ENCODE results near the gene OR10V1. TPM values are rescaled to one million over a fixed set of nuclear protein-coding genes. Genes with fewer than 3 reads are reported as not detected.

The OR10V1 gene
- total and polyA plus RNA-seq, 9 of the 15 experiments (the other 6 are each of a cell fraction or from before 2014, with no cell fraction given) = not detected

- TF ChIP-seq NFIC (IDR thresholded peaks at IDR 0.05) (no peak), IRF2 (CRISPR knock-in tag; IDR thresholded peaks at IDR 0.05) (no peak), ZNF584 (CRISPR knock-in tag; IDR thresholded peaks at IDR 0.05; ENCODE audit: low read depth) (peak; percentile 60; the same call in 1 of the 2 replicates), TAF1 (IDR thresholded peaks at IDR 0.05; ENCODE audit: control insufficient read depth, extremely low read depth, insufficient read depth, low read length, severe bottlenecking) (peak; percentile 20), XRCC3 (IDR thresholded peaks at IDR 0.05) (no peak), UBTF (IDR thresholded peaks at IDR 0.05; ENCODE audit: borderline replicate concordance in 1 of 2, low read depth in 2 of 2, low read length in 2 of 2) (0 out of 4 replicates have a peak, but pooled peaks of 1 of the 2 experiments have one; percentile 21), ZNF77 (CRISPR knock-in tag; IDR thresholded peaks at IDR 0.05) (no peak), NR2F6 (CRISPR knock-in tag; IDR thresholded peaks at IDR 0.05) (no peak), ARID1B (IDR thresholded peaks at IDR 0.05) (no peak; the same call in 1 of the 2 replicates), ZFP91 (CRISPR knock-in tag; IDR thresholded peaks at IDR 0.05) (peak; percentile 97), GATAD2B (IDR thresholded peaks at IDR 0.05; ENCODE audit: borderline replicate concordance) (peak; percentile 94), BRD9 (IDR thresholded peaks at IDR 0.05; ENCODE audit: low read depth, partially characterized antibody) (no peak), ZSCAN32 (CRISPR knock-in tag; IDR thresholded peaks at IDR 0.05) (no peak)
- TF ChIP-seq, protein P1, sequence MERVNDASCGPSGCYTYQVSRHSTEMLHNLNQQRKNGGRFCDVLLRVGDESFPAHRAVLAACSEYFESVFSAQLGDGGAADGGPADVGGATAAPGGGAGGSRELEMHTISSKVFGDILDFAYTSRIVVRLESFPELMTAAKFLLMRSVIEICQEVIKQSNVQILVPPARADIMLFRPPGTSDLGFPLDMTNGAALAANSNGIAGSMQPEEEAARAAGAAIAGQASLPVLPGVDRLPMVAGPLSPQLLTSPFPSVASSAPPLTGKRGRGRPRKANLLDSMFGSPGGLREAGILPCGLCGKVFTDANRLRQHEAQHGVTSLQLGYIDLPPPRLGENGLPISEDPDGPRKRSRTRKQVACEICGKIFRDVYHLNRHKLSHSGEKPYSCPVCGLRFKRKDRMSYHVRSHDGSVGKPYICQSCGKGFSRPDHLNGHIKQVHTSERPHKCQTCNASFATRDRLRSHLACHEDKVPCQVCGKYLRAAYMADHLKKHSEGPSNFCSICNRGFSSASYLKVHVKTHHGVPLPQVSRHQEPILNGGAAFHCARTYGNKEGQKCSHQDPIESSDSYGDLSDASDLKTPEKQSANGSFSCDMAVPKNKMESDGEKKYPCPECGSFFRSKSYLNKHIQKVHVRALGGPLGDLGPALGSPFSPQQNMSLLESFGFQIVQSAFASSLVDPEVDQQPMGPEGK (CRISPR knock-in tag; IDR thresholded peaks at IDR 0.05; ENCODE audit: borderline replicate concordance) = no peak
- TF ChIP-seq, protein P2, sequence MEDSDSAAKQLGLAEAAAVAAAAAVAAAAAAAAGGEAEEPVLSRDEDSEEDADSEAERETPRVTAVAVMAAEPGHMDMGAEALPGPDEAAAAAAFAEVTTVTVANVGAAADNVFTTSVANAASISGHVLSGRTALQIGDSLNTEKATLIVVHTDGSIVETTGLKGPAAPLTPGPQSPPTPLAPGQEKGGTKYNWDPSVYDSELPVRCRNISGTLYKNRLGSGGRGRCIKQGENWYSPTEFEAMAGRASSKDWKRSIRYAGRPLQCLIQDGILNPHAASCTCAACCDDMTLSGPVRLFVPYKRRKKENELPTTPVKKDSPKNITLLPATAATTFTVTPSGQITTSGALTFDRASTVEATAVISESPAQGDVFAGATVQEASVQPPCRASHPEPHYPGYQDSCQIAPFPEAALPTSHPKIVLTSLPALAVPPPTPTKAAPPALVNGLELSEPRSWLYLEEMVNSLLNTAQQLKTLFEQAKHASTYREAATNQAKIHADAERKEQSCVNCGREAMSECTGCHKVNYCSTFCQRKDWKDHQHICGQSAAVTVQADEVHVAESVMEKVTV (CRISPR knock-in tag; IDR thresholded peaks at IDR 0.05) = no peak
- TF ChIP-seq, protein P3, sequence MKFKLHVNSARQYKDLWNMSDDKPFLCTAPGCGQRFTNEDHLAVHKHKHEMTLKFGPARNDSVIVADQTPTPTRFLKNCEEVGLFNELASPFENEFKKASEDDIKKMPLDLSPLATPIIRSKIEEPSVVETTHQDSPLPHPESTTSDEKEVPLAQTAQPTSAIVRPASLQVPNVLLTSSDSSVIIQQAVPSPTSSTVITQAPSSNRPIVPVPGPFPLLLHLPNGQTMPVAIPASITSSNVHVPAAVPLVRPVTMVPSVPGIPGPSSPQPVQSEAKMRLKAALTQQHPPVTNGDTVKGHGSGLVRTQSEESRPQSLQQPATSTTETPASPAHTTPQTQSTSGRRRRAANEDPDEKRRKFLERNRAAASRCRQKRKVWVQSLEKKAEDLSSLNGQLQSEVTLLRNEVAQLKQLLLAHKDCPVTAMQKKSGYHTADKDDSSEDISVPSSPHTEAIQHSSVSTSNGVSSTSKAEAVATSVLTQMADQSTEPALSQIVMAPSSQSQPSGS (CRISPR knock-in tag; IDR thresholded peaks at IDR 0.05) = no peak
Observed at GRCh38 chr11:59754859-59755700, 41.4 kb upstream of the OR10V1 start, which contains the start of gene STX3 (continued).
